K562 (cell line): ENCODE measurements around the gene MMP24. TPM values are rescaled to one million over a fixed set of nuclear protein-coding genes. Genes with fewer than 3 reads are reported as not detected.

Experiments
- BRD9 ChIP-seq: fragments of 450-650 bp; IDR thresholded peaks from 2 replicates; pipeline ENCODE4 v1.6.1; 2018; ENCODE audit warnings: low read depth; ENCODE audit not compliant: partially characterized antibody
- CTCFL ChIP-seq: IDR thresholded peaks from 2 replicates; pipeline ENCODE4 v1.6.1; 2011; ENCODE audit warnings: borderline replicate concordance, low read depth, mild to moderate bottlenecking, moderate library complexity, low read length; ENCODE audit not compliant: insufficient read depth, poor library complexity, severe bottlenecking
- CXXC5 ChIP-seq: fragments of 250-450 bp; sonication (Bioruptor Pico); IDR thresholded peaks from 2 replicates; pipeline ENCODE4 v1.8.0; 2022; ENCODE audit warnings: inconsistent platforms, mild to moderate bottlenecking, moderate library complexity
- DMBX1 ChIP-seq: fragments of 250-450 bp; sonication (Bioruptor Pico); IDR thresholded peaks from 2 replicates; pipeline ENCODE4 v1.8.0; 2022; ENCODE audit warnings: inconsistent platforms, mild to moderate bottlenecking, moderate library complexity, borderline replicate concordance
- E2F6 ChIP-seq, 2 experiments: IDR thresholded peaks; 2 replicates each; pipeline ENCODE4 v1.6.1; 2011; ENCODE audit warnings: borderline replicate concordance in 1 of 2, control low read depth in 1 of 2, low read depth in 1 of 2, low read length in 1 of 2, mild to moderate bottlenecking in 1 of 2, mixed read lengths in 1 of 2, moderate library complexity in 1 of 2; ENCODE audit not compliant: insufficient read depth in 1 of 2, insufficient read length in 1 of 2, poor library complexity in 1 of 2, severe bottlenecking in 1 of 2; ENCODE audit errors: extremely low read depth in 1 of 2
- EZH2 ChIP-seq: IDR thresholded peaks from 2 replicates; pipeline ENCODE4 v1.6.1; 2012; ENCODE audit warnings: low read depth, mild to moderate bottlenecking, inconsistent platforms, low read length, borderline replicate concordance
- HDAC2 ChIP-seq: fragments of 450-650 bp; IDR thresholded peaks from 2 replicates; pipeline ENCODE4 v1.6.1; 2016; ENCODE audit warnings: mild to moderate bottlenecking
- L3MBTL2 ChIP-seq: fragments of 450-650 bp; IDR thresholded peaks from 2 replicates; pipeline ENCODE4 v1.6.1; 2016; ENCODE audit warnings: mild to moderate bottlenecking, moderate library complexity
- NCOR1 ChIP-seq: fragments of 450-650 bp; IDR thresholded peaks from 2 replicates; pipeline ENCODE4 v1.6.1; 2016; ENCODE audit warnings: mild to moderate bottlenecking, moderate library complexity
- SUPT5H ChIP-seq: fragments of 450-650 bp; IDR thresholded peaks from 2 replicates; pipeline ENCODE4 v1.6.1; 2016
- THRB ChIP-seq: fragments of 450-650 bp; formaldehyde crosslinking; conservative IDR thresholded peaks from 2 replicates; pipeline ENCODE4 v1.4.0; 2022; ENCODE audit warnings: mild to moderate bottlenecking, missing genetic modification characterization
- VEZF1 ChIP-seq: fragments of 200-800 bp; sonication (Bioruptor generic); IDR thresholded peaks from 2 replicates; pipeline ENCODE4 v1.6.1; 2017; ENCODE audit warnings: missing genetic modification characterization, missing compliant biosample characterization
- WHSC1 ChIP-seq: IDR thresholded peaks from one replicate; pipeline ENCODE4 v1.6.1; 2012; ENCODE audit warnings: low read length, control low read depth, inconsistent platforms
- ZFP36 ChIP-seq: fragments of 150-350 bp; IDR thresholded peaks from 2 replicates; pipeline ENCODE4 v1.6.1; 2018; ENCODE audit warnings: low read length, low read depth; ENCODE audit not compliant: partially characterized antibody
- ZNF23 ChIP-seq: fragments of 250-450 bp; sonication (Bioruptor Pico); IDR thresholded peaks from 2 replicates; pipeline ENCODE4 v1.4.0; 2020; ENCODE audit warnings: mild to moderate bottlenecking
- ZNF282 ChIP-seq: sonication (generic); formaldehyde crosslinking; IDR thresholded peaks from 2 replicates; pipeline ENCODE4 v1.8.1; 2023; ENCODE audit warnings: missing genetic modification reagents
- ZNF592 ChIP-seq: fragments of 450-650 bp; IDR thresholded peaks from 2 replicates; pipeline ENCODE4 v1.6.1; 2017; ENCODE audit warnings: antibody characterized with exemption, mild to moderate bottlenecking
- polyA plus RNA-seq, 8 experiments: library from polyadenylated mRNA; depleted of rRNA in 4 of 8; stranded (reverse) in 5 of 8; unstranded in 3 of 8; fragments of >200 nt; fragmentation: Nextera tagmentation in 2 of 8; fragmentation: Illumina TruSeq in 1 of 8; extraction: Ambion mirVana in 2 of 8; extraction: Trizol in 1 of 8; gene quantifications; 2 replicates each; pipeline versions ENCODE4 v1.2.1 to v1.2.3, GENCODE V29; 2011 to 2014; ENCODE audit warnings: inconsistent platforms in 1 of 8, missing spikeins in 1 of 8
- total RNA-seq, 7 experiments: library from RNA; depleted of rRNA in 6 of 7; stranded (reverse); fragments of >200 nt in 6 of 7; fragmentation: Illumina TruSeq in 2 of 7; extraction: Trizol in 2 of 7; gene quantifications; 2 replicates each; pipeline versions ENCODE4 v1.2.1 to v1.2.3, GENCODE V29; 2011 to 2021; ENCODE audit warnings: low replicate concordance in 1 of 7

MMP24 gene
- total and polyA plus RNA-seq, 9 of the 15 experiments (the other 6 are each of a cell fraction or from before 2014, with no cell fraction given), result 0.03 to 0.07 (median 0.03) TPM; not detected in 6

- peak; percentile 34 for TF ChIP-seq CTCFL
- TF ChIP-seq HDAC2, result peak; percentile 35; the same call in 1 of the 2 replicates
- no peak for TF ChIP-seq NCOR1
- no peak for TF ChIP-seq WHSC1
- no peak for TF ChIP-seq ZNF23 (CRISPR knock-in tag)
- TF ChIP-seq DMBX1 (CRISPR knock-in tag), result no peak
- no peak for TF ChIP-seq CXXC5 (CRISPR knock-in tag)
- TF ChIP-seq ZFP36, result peak; percentile 35
- TF ChIP-seq EZH2, result no peak
- no peak for TF ChIP-seq THRB (CRISPR knock-in tag)
- no peak for TF ChIP-seq ZNF592
- TF ChIP-seq VEZF1 (CRISPR knock-in tag), result peak; percentile 50; the same call in 1 of the 2 replicates
- TF ChIP-seq L3MBTL2, result 0 out of 2 replicates have a peak, but pooled peaks have one; percentile 16
- TF ChIP-seq SUPT5H, result no peak
- TF ChIP-seq ZNF282, result no peak
- no peak for TF ChIP-seq E2F6 (IDR thresholded peaks at IDR 0.05; ENCODE audit: borderline replicate concordance in 1 of 2, extremely low read depth in 1 of 2, insufficient read depth in 1 of 2, insufficient read length in 1 of 2, low read depth in 1 of 2, low read length in 1 of 2, poor library complexity in 1 of 2, severe bottlenecking in 1 of 2)
- no peak for TF ChIP-seq BRD9
These were observed 77.4 kb downstream of the MMP24 start (continued) for GRCh38 chr20:35303735-35304491.
